ENCODE results near the gene PDE9A.

DNA sequence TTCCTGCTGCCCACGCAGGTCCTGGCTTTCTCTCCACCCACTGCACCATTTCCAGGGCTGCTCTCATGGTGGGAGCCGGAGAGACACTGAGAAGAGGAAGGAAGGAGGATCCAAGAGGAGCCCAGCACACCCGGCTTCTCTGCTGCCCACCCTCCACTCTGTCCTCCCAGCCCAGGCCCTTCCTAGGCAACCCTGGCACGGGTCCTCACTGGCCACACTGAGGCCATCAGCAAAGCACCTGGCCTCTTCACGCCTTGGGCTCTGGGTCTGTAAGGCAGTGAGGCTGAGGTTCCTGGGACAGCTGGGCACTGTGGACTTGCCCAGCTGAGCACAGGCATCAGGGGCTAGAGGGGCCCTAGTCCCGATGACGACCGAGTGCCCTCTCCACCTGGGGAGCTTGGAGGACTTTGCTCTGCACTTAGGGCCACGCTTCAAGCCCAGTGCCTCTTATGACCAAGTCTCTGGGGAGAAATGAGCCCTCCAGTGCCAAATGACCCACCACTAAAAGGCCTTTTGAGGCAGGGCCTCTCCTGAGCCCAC is 43.1 kb downstream of the PDE9A start:
- TF ChIP-seq, protein P1, sequence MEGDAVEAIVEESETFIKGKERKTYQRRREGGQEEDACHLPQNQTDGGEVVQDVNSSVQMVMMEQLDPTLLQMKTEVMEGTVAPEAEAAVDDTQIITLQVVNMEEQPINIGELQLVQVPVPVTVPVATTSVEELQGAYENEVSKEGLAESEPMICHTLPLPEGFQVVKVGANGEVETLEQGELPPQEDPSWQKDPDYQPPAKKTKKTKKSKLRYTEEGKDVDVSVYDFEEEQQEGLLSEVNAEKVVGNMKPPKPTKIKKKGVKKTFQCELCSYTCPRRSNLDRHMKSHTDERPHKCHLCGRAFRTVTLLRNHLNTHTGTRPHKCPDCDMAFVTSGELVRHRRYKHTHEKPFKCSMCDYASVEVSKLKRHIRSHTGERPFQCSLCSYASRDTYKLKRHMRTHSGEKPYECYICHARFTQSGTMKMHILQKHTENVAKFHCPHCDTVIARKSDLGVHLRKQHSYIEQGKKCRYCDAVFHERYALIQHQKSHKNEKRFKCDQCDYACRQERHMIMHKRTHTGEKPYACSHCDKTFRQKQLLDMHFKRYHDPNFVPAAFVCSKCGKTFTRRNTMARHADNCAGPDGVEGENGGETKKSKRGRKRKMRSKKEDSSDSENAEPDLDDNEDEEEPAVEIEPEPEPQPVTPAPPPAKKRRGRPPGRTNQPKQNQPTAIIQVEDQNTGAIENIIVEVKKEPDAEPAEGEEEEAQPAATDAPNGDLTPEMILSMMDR (IDR thresholded peaks at IDR 0.05; ENCODE audit: insufficient read depth, low read length): no peak
- no peak for TF ChIP-seq GABPA (IDR thresholded peaks at IDR 0.05; ENCODE audit: low read depth)
- TF ChIP-seq, protein P2, sequence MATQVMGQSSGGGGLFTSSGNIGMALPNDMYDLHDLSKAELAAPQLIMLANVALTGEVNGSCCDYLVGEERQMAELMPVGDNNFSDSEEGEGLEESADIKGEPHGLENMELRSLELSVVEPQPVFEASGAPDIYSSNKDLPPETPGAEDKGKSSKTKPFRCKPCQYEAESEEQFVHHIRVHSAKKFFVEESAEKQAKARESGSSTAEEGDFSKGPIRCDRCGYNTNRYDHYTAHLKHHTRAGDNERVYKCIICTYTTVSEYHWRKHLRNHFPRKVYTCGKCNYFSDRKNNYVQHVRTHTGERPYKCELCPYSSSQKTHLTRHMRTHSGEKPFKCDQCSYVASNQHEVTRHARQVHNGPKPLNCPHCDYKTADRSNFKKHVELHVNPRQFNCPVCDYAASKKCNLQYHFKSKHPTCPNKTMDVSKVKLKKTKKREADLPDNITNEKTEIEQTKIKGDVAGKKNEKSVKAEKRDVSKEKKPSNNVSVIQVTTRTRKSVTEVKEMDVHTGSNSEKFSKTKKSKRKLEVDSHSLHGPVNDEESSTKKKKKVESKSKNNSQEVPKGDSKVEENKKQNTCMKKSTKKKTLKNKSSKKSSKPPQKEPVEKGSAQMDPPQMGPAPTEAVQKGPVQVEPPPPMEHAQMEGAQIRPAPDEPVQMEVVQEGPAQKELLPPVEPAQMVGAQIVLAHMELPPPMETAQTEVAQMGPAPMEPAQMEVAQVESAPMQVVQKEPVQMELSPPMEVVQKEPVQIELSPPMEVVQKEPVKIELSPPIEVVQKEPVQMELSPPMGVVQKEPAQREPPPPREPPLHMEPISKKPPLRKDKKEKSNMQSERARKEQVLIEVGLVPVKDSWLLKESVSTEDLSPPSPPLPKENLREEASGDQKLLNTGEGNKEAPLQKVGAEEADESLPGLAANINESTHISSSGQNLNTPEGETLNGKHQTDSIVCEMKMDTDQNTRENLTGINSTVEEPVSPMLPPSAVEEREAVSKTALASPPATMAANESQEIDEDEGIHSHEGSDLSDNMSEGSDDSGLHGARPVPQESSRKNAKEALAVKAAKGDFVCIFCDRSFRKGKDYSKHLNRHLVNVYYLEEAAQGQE (IDR thresholded peaks at IDR 0.05; ENCODE audit: insufficient replicate concordance, low read depth): no peak
